HEK293T (cell line): Measurements from ENCODE around the gene THSD4.

Experiments
- CTCF ChIA-PET: fragments of 350-600 bp; formaldehyde crosslinking; extraction: SDS; loops from one replicate; lab custom pipeline; 2021; ENCODE audit warnings: antibody characterized with exemption, inconsistent platforms; lab: Yijun Ruan, JAX
- POLR2A ChIA-PET: fragments of 350-600 bp; formaldehyde crosslinking; extraction: SDS; loops from one replicate; lab custom pipeline; 2020; ENCODE audit warnings: antibody characterized with exemption, inconsistent platforms; lab: Yijun Ruan, JAX
- DNase-seq: peaks from one replicate; pipeline ENCODE4 v3.0.0; 2012; ENCODE audit warnings: mixed read lengths; ENCODE audit errors: extremely low spot score
- ARNT ChIP-seq: fragments of 450-650 bp; IDR thresholded peaks from 2 replicates; pipeline ENCODE4 v1.6.1; 2017; ENCODE audit warnings: mild to moderate bottlenecking
- BHLHE40 ChIP-seq: fragments of 450-650 bp; IDR thresholded peaks from 2 replicates; pipeline ENCODE4 v1.6.1; 2016; ENCODE audit warnings: mild to moderate bottlenecking, moderate library complexity, borderline replicate concordance
- CTBP1 ChIP-seq: fragments of 450-650 bp; IDR thresholded peaks from 2 replicates; pipeline ENCODE4 v1.6.1; 2016; ENCODE audit warnings: borderline replicate concordance
- ELF4 ChIP-seq: fragments of 450-650 bp; IDR thresholded peaks from 2 replicates; pipeline ENCODE4 v1.6.1; 2017; ENCODE audit warnings: antibody characterized with exemption
- FOXA1 ChIP-seq: fragments of 450-650 bp; IDR thresholded peaks from 2 replicates; pipeline ENCODE4 v1.6.1; 2016; ENCODE audit warnings: mild to moderate bottlenecking
- FOXK2 ChIP-seq: fragments of 450-650 bp; IDR thresholded peaks from 2 replicates; pipeline ENCODE4 v1.6.1; 2016; ENCODE audit warnings: mild to moderate bottlenecking
- FOXM1 ChIP-seq: fragments of 450-650 bp; IDR thresholded peaks from 2 replicates; pipeline ENCODE4 v1.6.1; 2017; ENCODE audit warnings: mild to moderate bottlenecking, borderline replicate concordance
- HDGF ChIP-seq: fragments of 450-650 bp; IDR thresholded peaks from 2 replicates; pipeline ENCODE4 v1.6.1; 2017; ENCODE audit warnings: antibody characterized with exemption, borderline replicate concordance
- L3MBTL2 ChIP-seq: fragments of 450-650 bp; conservative IDR thresholded peaks from 2 replicates; pipeline ENCODE4 v1.6.1; 2016; ENCODE audit warnings: mild to moderate bottlenecking
- LEF1 ChIP-seq: fragments of 450-650 bp; IDR thresholded peaks from 2 replicates; pipeline ENCODE4 v1.6.1; 2017; ENCODE audit warnings: mild to moderate bottlenecking, borderline replicate concordance
- NFRKB ChIP-seq: fragments of 450-650 bp; IDR thresholded peaks from 2 replicates; pipeline ENCODE4 v1.6.1; 2016; ENCODE audit warnings: mild to moderate bottlenecking, moderate library complexity
- SP1 ChIP-seq: fragments of 450-650 bp; IDR thresholded peaks from 2 replicates; pipeline ENCODE4 v1.6.1; 2017
- SUZ12 ChIP-seq: fragments of 450-650 bp; IDR thresholded peaks from 2 replicates; pipeline ENCODE4 v1.6.1; 2016; ENCODE audit warnings: mild to moderate bottlenecking
- TARDBP ChIP-seq: fragments of 450-650 bp; IDR thresholded peaks from 2 replicates; pipeline ENCODE4 v1.6.1; 2016
- ZNF384 ChIP-seq: fragments of 450-650 bp; IDR thresholded peaks from 2 replicates; pipeline ENCODE4 v1.6.1; 2016
- TF ChIP-seq, protein P1 (sequence below): fragments of 450-650 bp; IDR thresholded peaks from 2 replicates; pipeline ENCODE4 v1.6.1; 2016

THSD4 gene

DNA sequence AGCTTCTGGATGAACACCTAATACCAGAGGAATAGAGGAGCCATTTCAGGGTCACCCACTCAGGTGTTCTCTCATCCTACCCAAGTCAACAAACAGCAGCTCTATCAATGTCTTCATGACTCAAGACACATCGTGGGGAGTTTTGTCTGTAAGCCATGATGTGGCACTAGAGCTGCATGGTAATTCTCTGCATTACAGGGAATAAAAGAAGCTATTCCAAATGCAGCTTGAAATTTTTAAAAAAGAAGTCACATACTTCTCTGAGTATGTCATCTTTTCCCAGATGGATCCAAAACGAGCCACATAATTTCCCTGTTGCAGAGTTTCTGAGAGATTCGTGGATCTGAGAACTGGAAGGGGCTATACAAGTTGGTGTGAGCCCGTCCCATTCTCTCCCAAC, 6.1 kb upstream of the THSD4 start:
- POLR2A ChIA-PET, result no interaction called here
- no peak for DNase-seq
- CTCF ChIA-PET, result interaction anchor here (1.0 kb wide), 1 partner anchor 8 kb away, joined by 4 read pairs; no protein-coding TSS in a partner anchor
- TF ChIP-seq TARDBP (no peak), ZNF384 (no peak), ELF4 (no peak), FOXM1 (no peak)

DNA sequence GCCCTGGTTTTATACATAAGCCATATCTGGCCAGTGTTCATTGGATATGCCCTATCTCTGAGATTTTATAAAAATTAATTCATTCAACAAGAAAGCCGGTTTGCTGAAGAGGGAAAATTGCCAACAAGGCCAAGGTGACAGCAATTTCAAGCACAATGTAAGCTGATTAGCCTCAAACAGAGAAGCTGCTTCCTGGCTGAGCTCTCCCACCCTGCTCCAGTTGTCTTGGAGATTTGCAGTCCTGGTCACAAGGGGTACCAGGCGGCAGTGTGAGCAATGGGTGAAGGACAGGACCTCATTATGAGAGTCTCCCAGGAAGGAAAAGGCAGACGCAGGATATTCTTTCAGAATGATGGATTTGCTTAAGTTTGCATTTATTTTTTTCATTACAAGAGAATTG, 5.4 kb upstream of the THSD4 start:
- TF ChIP-seq BHLHE40 (no peak), L3MBTL2 (no peak), ELF4 (no peak)
- ChIA-PET CTCF (no interaction called here), POLR2A (no interaction called here)
- DNase-seq, result no peak

DNA sequence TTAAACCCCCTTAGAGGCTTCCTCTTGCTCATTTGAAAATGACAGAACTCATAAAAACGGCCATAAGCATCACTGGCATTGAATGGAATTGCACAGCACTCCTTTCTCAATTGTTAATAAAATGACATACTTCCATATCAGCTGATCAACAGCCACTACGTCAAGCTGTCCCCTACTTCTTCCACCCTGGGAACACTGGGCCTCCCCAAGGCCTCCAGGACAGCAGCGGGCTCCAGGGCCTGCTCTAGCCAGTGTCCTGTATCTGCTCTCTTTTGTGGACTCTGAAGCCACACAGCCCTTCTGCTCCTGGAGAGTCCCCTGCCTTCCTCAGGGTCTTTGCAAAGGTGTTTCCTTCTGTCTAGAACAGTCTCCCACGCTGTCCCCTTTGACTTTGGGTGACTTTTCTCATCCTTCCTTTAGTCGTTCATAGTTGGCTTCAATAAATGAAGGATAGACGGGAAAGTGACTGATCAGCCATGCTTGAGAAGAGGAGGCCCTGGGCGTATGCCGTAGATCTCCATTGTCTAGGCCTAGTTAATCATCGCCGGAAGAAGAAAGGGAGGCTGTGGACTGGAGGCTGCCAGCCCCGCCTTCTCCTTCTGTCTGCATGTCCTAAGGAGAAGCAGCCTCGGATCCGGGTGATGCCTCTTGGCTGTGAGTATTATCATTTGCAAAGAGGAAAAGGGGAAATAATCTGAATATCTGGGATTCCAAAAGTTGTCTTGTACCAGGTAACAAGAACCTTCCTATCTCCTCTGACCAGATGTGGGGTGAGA, 4.7 kb upstream of the THSD4 start:
- ChIA-PET POLR2A (no interaction called here), CTCF (no interaction called here)
- DNase-seq, result no peak
- no peak for TF ChIP-seq L3MBTL2
- TF ChIP-seq SP1, result no peak
- no peak for TF ChIP-seq TARDBP
- TF ChIP-seq ZNF384, result no peak
- no peak for TF ChIP-seq NFRKB

DNA sequence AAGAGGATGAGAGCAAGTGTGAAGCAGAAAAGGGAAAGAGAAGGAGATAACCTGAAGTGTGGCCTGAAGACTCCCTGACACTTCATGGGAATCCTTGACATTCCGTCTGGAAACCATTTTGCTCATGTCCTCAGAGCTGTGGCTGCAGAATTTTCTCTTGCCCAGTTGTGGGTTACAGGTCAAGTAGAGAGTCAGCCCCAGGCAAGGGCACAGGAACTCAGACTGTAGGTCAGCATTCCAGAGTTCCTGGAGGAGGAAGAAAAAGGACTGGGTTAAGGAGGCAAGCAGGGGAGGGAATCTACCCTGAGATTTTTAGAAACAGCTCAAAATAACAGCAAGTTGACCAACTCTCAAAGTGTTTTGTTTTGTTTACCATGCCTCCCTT, 4.1 kb upstream of the THSD4 start:
- POLR2A ChIA-PET, result no interaction called here
- DNase-seq, result no peak
- CTCF ChIA-PET, result no interaction called here
- TF ChIP-seq NFRKB (no peak), FOXM1 (no peak), L3MBTL2 (no peak), HDGF (no peak), FOXA1 (no peak), TARDBP (no peak), SP1 (no peak), SUZ12 (no peak), BHLHE40 (no peak), ARNT (no peak), LEF1 (no peak), ELF4 (no peak), ZNF384 (no peak), FOXK2 (no peak), CTBP1 (no peak)
- TF ChIP-seq, protein P1, sequence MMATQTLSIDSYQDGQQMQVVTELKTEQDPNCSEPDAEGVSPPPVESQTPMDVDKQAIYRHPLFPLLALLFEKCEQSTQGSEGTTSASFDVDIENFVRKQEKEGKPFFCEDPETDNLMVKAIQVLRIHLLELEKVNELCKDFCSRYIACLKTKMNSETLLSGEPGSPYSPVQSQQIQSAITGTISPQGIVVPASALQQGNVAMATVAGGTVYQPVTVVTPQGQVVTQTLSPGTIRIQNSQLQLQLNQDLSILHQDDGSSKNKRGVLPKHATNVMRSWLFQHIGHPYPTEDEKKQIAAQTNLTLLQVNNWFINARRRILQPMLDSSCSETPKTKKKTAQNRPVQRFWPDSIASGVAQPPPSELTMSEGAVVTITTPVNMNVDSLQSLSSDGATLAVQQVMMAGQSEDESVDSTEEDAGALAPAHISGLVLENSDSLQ, result no peak

DNA sequence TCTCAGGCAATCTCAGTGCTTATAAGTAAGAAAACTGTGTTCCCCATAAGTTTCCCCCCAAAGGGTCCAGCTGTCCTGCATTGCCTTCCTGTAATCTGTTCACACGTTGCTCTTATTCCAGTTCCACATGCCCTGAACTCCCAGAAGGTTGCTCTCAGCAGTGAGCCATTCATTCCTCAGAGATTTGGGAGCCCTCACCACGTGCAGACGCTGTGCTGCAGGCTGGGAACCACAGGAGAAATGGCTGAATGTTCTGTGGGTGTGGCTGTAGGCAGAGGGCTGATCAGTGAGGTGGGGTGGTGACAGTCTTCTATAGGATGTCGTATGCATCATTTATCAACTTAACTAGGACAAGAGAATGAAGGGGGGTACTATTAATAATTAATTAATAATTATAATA, 3.3 kb upstream of the THSD4 start:
- POLR2A ChIA-PET, result no interaction called here
- DNase-seq, result no peak
- no peak for TF ChIP-seq FOXA1
- TF ChIP-seq L3MBTL2, result no peak
- TF ChIP-seq ARNT, result no peak
- TF ChIP-seq ELF4, result no peak
- TF ChIP-seq TARDBP, result no peak
- TF ChIP-seq HDGF, result no peak
- no peak for TF ChIP-seq ZNF384
- CTCF ChIA-PET, result no interaction called here

DNA sequence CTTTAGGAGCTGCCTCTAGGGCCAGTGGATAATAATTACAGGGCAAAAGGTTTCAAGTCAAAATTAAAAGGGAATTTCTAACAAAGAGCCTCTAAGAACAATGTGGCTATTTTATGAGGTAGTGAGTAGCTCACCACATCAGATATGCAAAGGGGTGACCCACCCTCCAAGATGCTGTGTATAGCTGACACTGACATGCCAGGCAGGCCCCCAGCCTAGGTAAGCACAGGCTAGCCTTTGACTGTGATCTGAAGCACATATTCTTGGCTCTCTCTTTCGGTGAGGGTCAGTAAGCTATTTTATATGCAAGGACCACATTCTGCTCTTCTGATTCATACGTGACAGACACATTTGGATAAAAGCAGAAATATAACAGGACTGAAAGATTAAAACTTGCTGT, 2.8 kb upstream of the THSD4 start:
- ChIA-PET CTCF (interaction anchor here (0.6 kb wide), 1 partner anchor 329 kb away, joined by 5 read pairs; no protein-coding TSS in a partner anchor), POLR2A (no interaction called here)
- no peak for DNase-seq
- TF ChIP-seq BHLHE40 (no peak), FOXA1 (no peak), ARNT (no peak)

DNA sequence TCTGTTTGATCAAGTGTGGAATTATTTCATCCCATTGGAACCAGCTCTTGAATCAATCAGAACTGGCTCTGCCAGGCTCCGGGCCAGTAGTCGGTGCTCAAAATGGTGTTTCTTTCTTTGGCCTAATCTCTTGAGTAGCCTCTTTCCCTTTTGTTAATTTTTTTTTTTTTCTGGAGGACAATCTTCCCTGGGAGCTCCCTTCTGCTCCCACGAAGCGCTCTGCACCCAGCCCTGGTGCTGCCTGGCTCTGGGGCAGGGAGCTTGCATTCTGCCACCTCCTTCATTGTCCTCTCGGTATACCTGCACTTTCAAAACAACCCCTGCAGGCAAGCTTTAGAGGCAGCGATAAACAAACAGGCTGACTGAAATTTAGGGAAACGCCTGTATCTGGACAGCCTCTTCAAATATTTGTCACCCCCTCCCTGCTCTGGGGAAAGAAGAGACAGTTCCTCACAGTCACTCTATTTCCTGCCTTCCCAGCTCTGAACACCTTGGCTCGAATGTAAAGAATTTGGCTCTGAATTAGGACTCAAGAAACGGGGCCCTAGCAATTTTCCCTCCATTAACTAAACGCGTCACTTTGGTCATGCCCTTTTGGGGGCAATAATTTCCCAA, 1.1 kb upstream of the THSD4 start:
- TF ChIP-seq LEF1 (no peak), FOXA1 (no peak)
- no peak for DNase-seq
- POLR2A ChIA-PET, result no interaction called here
- CTCF ChIA-PET, result interaction anchor here (0.9 to 1.2 kb wide), 4 partner anchors 11 to 326 kb away, joined by 3 to 5 read pairs (median 3); no protein-coding TSS in a partner anchor

DNA sequence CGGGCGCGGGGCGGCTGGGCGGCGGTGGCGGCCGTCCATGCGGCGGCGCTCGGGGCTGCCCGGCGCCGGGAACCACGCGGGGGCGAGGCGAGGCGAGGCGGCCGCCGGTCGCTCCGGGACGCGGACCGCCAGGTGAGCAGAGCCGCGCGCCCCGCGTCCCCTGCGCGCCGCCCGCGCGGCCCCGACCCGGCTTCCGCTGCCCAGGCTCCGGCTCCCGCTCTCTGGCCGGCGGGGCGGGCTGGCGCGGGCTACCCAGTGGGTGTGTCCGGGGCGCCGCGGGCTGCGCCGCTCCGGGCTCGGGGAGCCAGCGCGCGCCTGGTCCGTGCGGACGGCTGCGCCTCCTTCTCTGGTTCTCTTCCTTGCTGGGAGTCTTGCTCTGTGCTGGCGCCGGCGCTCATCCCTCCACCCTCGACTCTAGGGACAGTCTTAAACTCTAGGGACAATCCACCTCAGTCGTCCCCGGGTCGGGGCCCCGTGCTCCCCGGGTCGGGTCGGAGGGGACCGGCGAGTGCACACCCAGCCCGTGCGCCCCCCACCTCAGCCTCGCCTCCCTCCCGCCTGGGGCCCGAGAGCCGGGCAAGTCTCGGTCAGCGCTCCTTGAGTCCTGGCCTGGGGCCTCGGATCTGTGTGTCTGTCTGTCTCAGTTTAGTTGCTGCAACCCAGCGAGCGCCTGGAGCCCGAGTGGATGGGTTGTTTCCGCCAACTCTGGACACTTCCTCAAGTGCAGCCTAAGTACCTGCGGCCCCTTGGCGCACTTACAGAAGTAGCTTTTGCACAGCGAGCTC, 488 bp downstream of the THSD4 start:
- CTCF ChIA-PET, result interaction anchor here (0.6 to 0.7 kb wide), 4 partner anchors 7 to 247 kb away, joined by 3 read pairs; no protein-coding TSS in a partner anchor
- DNase-seq, result peak; percentile 62
- POLR2A ChIA-PET, result interaction anchor here (0.6 to 1.4 kb wide), 2 partner anchors 9 to 14 kb away, joined by 3 to 4 read pairs; no protein-coding TSS in a partner anchor
- TF ChIP-seq FOXM1 (0 out of 2 replicates have a peak, but pooled peaks have one; percentile 1), ARNT (0 out of 2 replicates have a peak, but pooled peaks have one; percentile 26), BHLHE40 (no peak)
